Mesothelial cell of epicardium (in vitro differentiated cells): ENCODE measurements around the gene HLA-DQA2. TPM values are rescaled to one million over a fixed set of nuclear protein-coding genes. Genes with fewer than 3 reads are reported as not detected.
A peak's percentile ranks its signal among the peaks of the same experiment; 100 is the strongest.
"Not testable (repeated sequence)": the region's sequence is repeated elsewhere in the genome, so short reads cannot be mapped to it uniquely, and the experiment has no call there.

Experiments
- DNase-seq, 2 experiments: peaks; one replicate each; pipeline ENCODE4 v3.0.0; 2021; ENCODE audit warnings: low spot score in 2 of 2; ENCODE audit not compliant: unreplicated experiment in 2 of 2
- H3K27ac Mint-ChIP-seq: 2 replicates; pipeline ENCODE4 v1.8.0; 2021; ENCODE audit warnings: mixed read lengths
- H3K27me3 Mint-ChIP-seq: 2 replicates; pipeline ENCODE4 v1.8.0; 2021; ENCODE audit warnings: low read depth, mixed read lengths
- H3K36me3 Mint-ChIP-seq: 2 replicates; pipeline ENCODE4 v1.8.0; 2021; ENCODE audit warnings: mixed read lengths
- H3K4me1 Mint-ChIP-seq: 2 replicates; pipeline ENCODE4 v1.8.0; 2021; ENCODE audit warnings: mixed read lengths
- H3K4me3 Mint-ChIP-seq: 2 replicates; pipeline ENCODE4 v1.8.0; 2021; ENCODE audit warnings: mild to moderate bottlenecking, moderate library complexity, mixed read lengths
- H3K9me3 Mint-ChIP-seq: 2 replicates; pipeline ENCODE4 v1.8.0; 2021; ENCODE audit warnings: mixed read lengths
- CTCF ChIP-seq: fragments of 200-600 bp; sonication (generic); IDR thresholded peaks from one replicate; pipeline ENCODE4 v1.5.0; 2021; ENCODE audit warnings: antibody characterized with exemption; ENCODE audit not compliant: unreplicated experiment
- total RNA-seq: library from RNA; stranded (reverse); gene quantifications from 3 replicates; pipeline ENCODE4 v1.2.1, GENCODE V29; 2021

The HLA-DQA2 gene
- not detected in 3 replicates for total RNA-seq

GRCh38 chr6:32741031-32741960 lies at the start of gene HLA-DQA2:
Gene HLA-DQA2, plus strand, starts transcription at chr6:32741391. Its CDS starts 53 bp downstream, at chr6:32741444.
- no peak for DNase-seq
- no peaks in the 10 kb centered on the region for H3K9me3 Mint-ChIP-seq
- H3K4me3 Mint-ChIP-seq, result no peak within 1 kb of the TSS
- no peaks in the 10 kb centered on the region for H3K4me1 Mint-ChIP-seq
- TF ChIP-seq CTCF, result no peak
- H3K36me3 Mint-ChIP-seq, result no peaks in the 10 kb centered on the region
- H3K27me3 Mint-ChIP-seq, result peaks cover 49% of the 10 kb centered on the region
- no peak within 1 kb of the TSS for H3K27ac Mint-ChIP-seq

GRCh38 chr6:32692019-32692418 lies 49.2 kb upstream of the HLA-DQA2 start:
- no peak for TF ChIP-seq CTCF

GRCh38 chr6:32697031-32697430 lies 44.2 kb upstream of the HLA-DQA2 start:
- Mint-ChIP-seq H3K9me3 (peaks cover 21% of the 10 kb centered on the region), H3K27ac (no peak overlapping the region), H3K4me1 (no peaks in the 10 kb centered on the region), H3K27me3 (peaks cover 49% of the 10 kb centered on the region), H3K4me3 (no peak overlapping the region), H3K36me3 (no peaks in the 10 kb centered on the region)
- TF ChIP-seq CTCF, result no peak
- DNase-seq, result no peak

More at GRCh38 chr6:32692019-32692418, 49.2 kb upstream of the HLA-DQA2 start:
- Mint-ChIP-seq H3K27ac (no peak overlapping the region), H3K27me3 (peaks cover 13% of the 10 kb centered on the region), H3K4me1 (no peaks in the 10 kb centered on the region), H3K4me3 (no peak overlapping the region), H3K36me3 (no peaks in the 10 kb centered on the region), H3K9me3 (peaks cover 21% of the 10 kb centered on the region)
- DNase-seq, result no peak

GRCh38 chr6:32700391-32701040 lies 40.7 kb upstream of the HLA-DQA2 start:
- H3K9me3 Mint-ChIP-seq, result peaks cover 8% of the 10 kb centered on the region
- H3K36me3 Mint-ChIP-seq, result no peaks in the 10 kb centered on the region
- TF ChIP-seq CTCF, result peak; percentile 47
- H3K4me3 Mint-ChIP-seq, result no peak overlapping the region
- H3K27me3 Mint-ChIP-seq, result peaks cover 50% of the 10 kb centered on the region
- DNase-seq, result peak in 1 of 2 experiments; percentile 43
- H3K4me1 Mint-ChIP-seq, result no peaks in the 10 kb centered on the region
- no peak overlapping the region for H3K27ac Mint-ChIP-seq

GRCh38 chr6:32703347-32703746 lies 37.8 kb upstream of the HLA-DQA2 start:
- H3K4me3 Mint-ChIP-seq, result no peak overlapping the region
- TF ChIP-seq CTCF, result no peak
- peaks cover 11% of the 10 kb centered on the region for H3K9me3 Mint-ChIP-seq
- no peak overlapping the region for H3K27ac Mint-ChIP-seq
- H3K4me1 Mint-ChIP-seq, result no peaks in the 10 kb centered on the region
- no peak for DNase-seq
- H3K36me3 Mint-ChIP-seq, result no peaks in the 10 kb centered on the region
- H3K27me3 Mint-ChIP-seq, result peaks cover 41% of the 10 kb centered on the region

- Mint-ChIP-seq H3K27me3 (peaks cover 32% of the 10 kb centered on the region), H3K9me3 (peaks cover 12% of the 10 kb centered on the region)
- not testable (repeated sequence) for H3K36me3 Mint-ChIP-seq, H3K4me3 Mint-ChIP-seq, DNase-seq, H3K27ac Mint-ChIP-seq, H3K4me1 Mint-ChIP-seq
These were observed 36.0 kb upstream of the HLA-DQA2 start for GRCh38 chr6:32705164-32705563.
